HFFc6 (cell line): ENCODE data around the gene LXN. TPM values are rescaled to one million over a fixed set of nuclear protein-coding genes. Genes with fewer than 3 reads are reported as not detected.
"Not testable (repeated sequence)": the region's sequence is repeated elsewhere in the genome, so short reads cannot be mapped to it uniquely, and the experiment has no call there.

ENCODE experiments used
- DNase-seq: peaks from one replicate; pipeline ENCODE4 v3.0.0-alpha.2; 2018
- H3K27ac Mint-ChIP-seq: 2 replicates; pipeline ENCODE4 v1.8.0; 2020; ENCODE audit warnings: mild to moderate bottlenecking, mixed read lengths
- H3K27me3 Mint-ChIP-seq: 2 replicates; pipeline ENCODE4 v1.8.0; 2021; ENCODE audit warnings: mild to moderate bottlenecking, moderate library complexity, mixed read lengths; ENCODE audit not compliant: insufficient read depth
- H3K36me3 Mint-ChIP-seq: 2 replicates; pipeline ENCODE4 v1.8.0; 2021; ENCODE audit warnings: low read depth, mixed read lengths
- H3K4me1 Mint-ChIP-seq: 2 replicates; pipeline ENCODE4 v1.8.0; 2020; ENCODE audit warnings: low read depth, mixed read lengths
- H3K4me3 Mint-ChIP-seq: 2 replicates; pipeline ENCODE4 v1.8.0; 2020; ENCODE audit warnings: mild to moderate bottlenecking, moderate library complexity, mixed read lengths
- H3K9me3 Mint-ChIP-seq: 2 replicates; pipeline ENCODE4 v1.8.0; 2020; ENCODE audit warnings: mild to moderate bottlenecking, mixed read lengths
- total RNA-seq, 6 experiments: library from RNA; stranded (reverse); fragmentation: NEBNext Ultra II Directional; extraction: Animal tissue kit (Norgen Biotek cat#: 25700); gene quantifications; 2 replicates in 1 of 6; 3 replicates in 5 of 6; pipeline ENCODE4 v1.2.3, GENCODE V29; 2021
- TF ChIP-seq, protein P1 (sequence below): fragments of 200-600 bp; sonication (generic); IDR thresholded peaks from 2 replicates; pipeline ENCODE4 v1.5.0; 2021; ENCODE audit warnings: antibody characterized with exemption, mild to moderate bottlenecking

The LXN gene
- total RNA-seq, 6 experiments from 2014 or later: 12.2 to 18.8 (median 16.2) TPM

DNA sequence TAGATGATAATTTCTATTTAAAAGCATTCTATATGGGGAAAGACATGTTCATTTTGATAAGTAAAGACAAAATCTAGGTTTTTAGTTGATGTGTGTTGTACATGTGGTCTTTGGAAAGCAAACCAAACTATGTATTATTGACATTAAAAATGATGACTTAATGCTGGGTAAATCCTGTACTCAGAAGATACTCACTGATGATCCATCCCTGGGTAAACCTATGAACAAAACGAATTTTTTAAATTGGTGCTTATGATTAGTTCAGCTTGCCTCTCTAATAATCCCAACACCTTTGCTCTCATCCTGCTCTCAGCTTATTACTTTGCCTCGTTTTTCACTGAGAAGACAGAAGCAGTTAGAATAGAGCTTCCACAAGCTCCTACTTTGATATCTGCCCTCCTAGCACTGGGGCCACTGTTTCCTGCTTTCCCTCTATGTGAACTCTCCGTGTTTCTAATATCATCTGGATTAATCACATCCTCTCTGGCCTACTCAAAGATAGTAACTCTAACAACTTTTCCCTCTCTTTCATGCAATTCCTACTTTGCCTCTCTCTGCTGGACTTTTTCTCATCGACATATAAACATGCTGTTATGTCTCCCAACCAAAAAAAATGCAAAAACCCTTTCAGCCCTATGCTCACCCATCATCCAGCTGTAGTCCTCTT is 30.5 kb upstream of the LXN start:
- Mint-ChIP-seq H3K36me3 (peaks cover 39% of the 10 kb centered on the region), H3K9me3 (no peaks in the 10 kb centered on the region), H3K4me3 (peak overlapping the region; percentile 76), H3K4me1 (peaks cover 71% of the 10 kb centered on the region), H3K27ac (peak overlapping the region; percentile 97), H3K27me3 (no peaks in the 10 kb centered on the region; the same call in 1 of the 2 replicates)
- TF ChIP-seq, protein P1, sequence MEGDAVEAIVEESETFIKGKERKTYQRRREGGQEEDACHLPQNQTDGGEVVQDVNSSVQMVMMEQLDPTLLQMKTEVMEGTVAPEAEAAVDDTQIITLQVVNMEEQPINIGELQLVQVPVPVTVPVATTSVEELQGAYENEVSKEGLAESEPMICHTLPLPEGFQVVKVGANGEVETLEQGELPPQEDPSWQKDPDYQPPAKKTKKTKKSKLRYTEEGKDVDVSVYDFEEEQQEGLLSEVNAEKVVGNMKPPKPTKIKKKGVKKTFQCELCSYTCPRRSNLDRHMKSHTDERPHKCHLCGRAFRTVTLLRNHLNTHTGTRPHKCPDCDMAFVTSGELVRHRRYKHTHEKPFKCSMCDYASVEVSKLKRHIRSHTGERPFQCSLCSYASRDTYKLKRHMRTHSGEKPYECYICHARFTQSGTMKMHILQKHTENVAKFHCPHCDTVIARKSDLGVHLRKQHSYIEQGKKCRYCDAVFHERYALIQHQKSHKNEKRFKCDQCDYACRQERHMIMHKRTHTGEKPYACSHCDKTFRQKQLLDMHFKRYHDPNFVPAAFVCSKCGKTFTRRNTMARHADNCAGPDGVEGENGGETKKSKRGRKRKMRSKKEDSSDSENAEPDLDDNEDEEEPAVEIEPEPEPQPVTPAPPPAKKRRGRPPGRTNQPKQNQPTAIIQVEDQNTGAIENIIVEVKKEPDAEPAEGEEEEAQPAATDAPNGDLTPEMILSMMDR: no peak
- DNase-seq: peak; percentile 49

DNA sequence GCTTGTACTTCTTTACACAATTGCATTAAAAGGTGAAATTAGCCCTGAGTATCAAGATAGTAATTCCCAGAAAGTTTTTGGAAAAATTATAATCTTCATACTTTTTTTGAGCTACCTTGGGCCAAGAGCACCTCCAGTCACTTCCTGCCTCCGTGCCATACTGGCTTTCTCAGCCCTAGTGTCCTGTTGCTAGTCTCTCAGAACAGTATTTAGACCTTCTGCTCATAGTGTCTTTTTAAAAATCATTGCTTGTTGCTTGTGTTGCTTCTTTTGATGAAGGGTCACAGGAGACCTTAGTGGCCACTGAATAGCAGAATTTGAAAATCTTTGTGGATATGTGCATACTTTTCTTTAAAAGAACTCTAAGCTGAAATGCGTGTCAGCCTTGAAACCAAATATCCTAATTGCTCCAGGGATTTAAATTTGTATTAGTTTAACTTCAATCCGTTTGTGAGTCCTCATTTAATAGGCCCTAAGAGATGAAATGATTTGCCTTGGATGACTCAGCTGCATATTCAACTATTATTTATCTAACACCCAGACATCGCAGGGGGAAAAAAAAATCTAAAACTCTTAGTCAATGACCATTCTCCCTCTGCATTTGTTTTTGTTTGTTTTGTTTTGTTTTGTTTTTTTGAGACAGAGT is 29.1 kb upstream of the LXN start:
- H3K27me3 Mint-ChIP-seq: no peaks in the 10 kb centered on the region; the same call in 1 of the 2 replicates
- TF ChIP-seq, protein P1: no peak
- H3K36me3 Mint-ChIP-seq: peaks cover 30% of the 10 kb centered on the region
- H3K4me1 Mint-ChIP-seq: peaks cover 66% of the 10 kb centered on the region
- H3K9me3 Mint-ChIP-seq: no peaks in the 10 kb centered on the region
- H3K27ac Mint-ChIP-seq: peak overlapping the region; percentile 97
- H3K4me3 Mint-ChIP-seq: peak overlapping the region; percentile 37
- peak; percentile 55 for DNase-seq

DNA sequence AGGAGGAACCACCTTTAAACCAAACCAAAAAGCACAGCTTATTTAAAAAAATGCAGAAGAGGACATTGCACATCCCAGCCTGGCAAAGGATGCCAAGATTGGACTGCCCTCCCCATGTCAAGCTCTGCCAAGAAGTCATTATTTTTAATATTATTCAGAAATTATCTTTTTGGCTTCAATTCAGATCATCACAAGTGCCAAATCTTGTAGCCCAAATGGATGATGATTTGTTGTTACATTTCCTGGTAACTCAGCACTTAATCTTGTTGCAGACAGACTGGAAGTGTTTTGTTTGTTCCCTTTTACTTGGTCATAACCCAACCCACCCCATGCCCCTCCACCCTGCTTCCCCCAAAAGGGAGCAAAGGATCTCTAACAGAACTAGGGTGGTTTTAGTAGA is 28.1 kb upstream of the LXN start:
- Mint-ChIP-seq H3K9me3 (no peaks in the 10 kb centered on the region), H3K36me3 (peaks cover 23% of the 10 kb centered on the region), H3K27me3 (no peaks in the 10 kb centered on the region; the same call in 1 of the 2 replicates), H3K27ac (peak overlapping the region; percentile 97; the same call in 1 of the 2 replicates), H3K4me3 (no peak overlapping the region), H3K4me1 (peaks cover 62% of the 10 kb centered on the region)
- DNase-seq: no peak
- TF ChIP-seq, protein P1: no peak

DNA sequence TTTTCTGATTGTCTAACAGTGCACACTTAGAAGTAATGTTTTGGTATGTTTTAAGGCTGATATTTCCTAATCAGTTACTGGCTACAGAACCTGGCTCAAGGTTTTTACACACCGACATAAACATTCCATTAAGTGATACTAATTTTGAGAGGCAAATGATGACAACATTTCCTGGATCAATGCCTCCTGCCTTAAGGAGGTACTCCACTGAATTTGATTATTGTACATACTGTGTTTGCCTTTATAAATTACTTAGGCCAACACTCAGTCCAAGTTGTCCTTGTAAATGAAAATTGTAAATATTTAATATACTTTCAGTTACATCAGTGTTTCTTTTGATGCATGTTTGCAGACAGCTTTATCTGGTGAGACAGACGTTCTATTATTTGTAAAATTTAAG is 24.2 kb upstream of the LXN start:
- H3K27ac Mint-ChIP-seq: no peak overlapping the region
- no peaks in the 10 kb centered on the region; the same call in 1 of the 2 replicates for H3K27me3 Mint-ChIP-seq
- TF ChIP-seq, protein P1: no peak
- H3K4me3 Mint-ChIP-seq: no peak overlapping the region
- H3K4me1 Mint-ChIP-seq: peaks cover 25% of the 10 kb centered on the region
- no peak for DNase-seq
- H3K36me3 Mint-ChIP-seq: peaks cover 30% of the 10 kb centered on the region
- no peaks in the 10 kb centered on the region for H3K9me3 Mint-ChIP-seq

DNA sequence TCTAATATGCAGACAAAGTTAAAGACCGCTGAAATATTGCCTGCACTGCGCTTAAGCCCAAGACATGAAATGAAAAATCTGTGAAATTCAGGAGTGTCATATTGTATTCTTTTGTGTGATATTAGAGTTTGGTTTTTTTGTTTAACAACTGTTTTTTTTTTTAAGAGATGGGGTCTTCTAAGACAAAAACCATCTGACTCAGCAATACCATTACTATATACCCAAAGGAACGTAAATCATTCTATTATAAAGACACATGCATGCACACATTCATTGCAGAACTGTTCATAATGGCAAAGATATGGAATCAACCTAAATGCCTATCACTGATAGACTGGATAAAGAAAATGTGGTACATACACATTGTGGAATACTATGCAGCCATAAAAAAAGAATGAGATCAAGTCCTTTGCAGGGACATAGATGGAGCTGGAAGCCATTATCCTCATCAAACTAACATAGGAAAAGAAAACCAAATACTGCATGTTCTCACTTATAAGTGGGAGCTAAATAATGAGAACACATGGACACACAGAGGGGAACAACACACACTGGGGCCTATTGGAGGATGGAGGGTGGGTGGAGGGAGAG is 21.5 kb upstream of the LXN start:
- H3K9me3 Mint-ChIP-seq, H3K27ac Mint-ChIP-seq, H3K27me3 Mint-ChIP-seq, H3K4me3 Mint-ChIP-seq, DNase-seq: not testable (repeated sequence)
- Mint-ChIP-seq H3K36me3 (peaks cover 46% of the 10 kb centered on the region), H3K4me1 (peaks cover 12% of the 10 kb centered on the region)

DNA sequence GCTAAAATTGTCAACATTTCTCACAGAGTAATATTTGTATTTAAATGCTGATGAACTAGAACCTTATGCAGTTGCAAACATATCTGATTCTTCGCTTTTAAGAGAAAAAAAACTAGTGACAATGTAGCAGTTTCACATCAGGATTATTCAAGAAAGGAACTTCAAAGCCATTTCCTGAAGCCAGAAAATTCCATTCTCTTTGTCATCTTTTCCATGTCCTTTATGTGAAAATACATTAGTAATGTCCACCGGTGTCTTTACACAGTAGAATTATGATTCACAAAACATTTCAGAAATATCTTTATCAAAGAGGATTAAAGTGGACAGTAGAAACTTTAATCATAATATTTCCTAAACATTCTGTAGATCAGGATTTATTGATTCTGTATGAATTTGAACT is 12.7 kb upstream of the LXN start:
- peaks cover 18% of the 10 kb centered on the region for H3K36me3 Mint-ChIP-seq
- TF ChIP-seq, protein P1: no peak
- peak; percentile 7 for DNase-seq
- peak overlapping the region; percentile 59; the same call in 1 of the 2 replicates for H3K27ac Mint-ChIP-seq
- no peaks in the 10 kb centered on the region for H3K27me3 Mint-ChIP-seq
- peaks cover 32% of the 10 kb centered on the region for H3K4me1 Mint-ChIP-seq
- H3K4me3 Mint-ChIP-seq: no peak overlapping the region
- H3K9me3 Mint-ChIP-seq: no peaks in the 10 kb centered on the region
